Activated T-helper 2 cell treated with anti-CD3 and anti-CD28 coated beads, Interferon-gamma antibody, Interleukin-2, Interleukin-4, amounts not matched to agents 10 μg/mL and 5 μg/mL and 100 μg/mL, durations not matched to agents 14 hours and 24 hours and 36 hours (primary cell): ENCODE data around the gene MRPL52. TPM values are rescaled to one million over a fixed set of nuclear protein-coding genes. Genes with fewer than 3 reads are reported as not detected.
"Not testable (repeated sequence)": the region's sequence is repeated elsewhere in the genome, so short reads cannot be mapped to it uniquely, and the experiment has no call there.

Experiments used
- DNase-seq: peaks from one replicate; pipeline ENCODE4 v3.0.0; 2021; ENCODE audit warnings: low spot score
- H3K27ac Mint-ChIP-seq: one replicate; pipeline ENCODE4 v1.8.0; 2021; ENCODE audit warnings: mixed read lengths
- H3K27me3 Mint-ChIP-seq: one replicate; pipeline ENCODE4 v1.8.0; 2021; ENCODE audit warnings: low read depth, mixed read lengths
- H3K36me3 Mint-ChIP-seq: one replicate; pipeline ENCODE4 v1.8.0; 2021; ENCODE audit warnings: low read depth, mixed read lengths
- H3K4me1 Mint-ChIP-seq: one replicate; pipeline ENCODE4 v1.8.0; 2021; ENCODE audit warnings: low read depth, mixed read lengths
- H3K4me3 Mint-ChIP-seq: one replicate; pipeline ENCODE4 v1.8.0; 2021; ENCODE audit warnings: low read depth, mild to moderate bottlenecking, moderate library complexity, mixed read lengths
- H3K9me3 Mint-ChIP-seq: one replicate; pipeline ENCODE4 v1.8.0; 2021; ENCODE audit warnings: mixed read lengths
- intact Hi-C: fragments of 100-400 bp; cut with micrococcal nuclease; formaldehyde crosslinking; loops from one replicate; pipeline ENCODE4 v1.15.1; 2023
- total RNA-seq: library from RNA; stranded (reverse); gene quantifications from 2 replicates; pipeline ENCODE4 v1.2.3, GENCODE V29; 2022

The MRPL52 gene
- total RNA-seq, 1 donor from 2014 or later = 175 TPM

GRCh38 chr14:22814941-22815713 lies 14.6 kb upstream of the MRPL52 start, which contains the start of gene SLC7A7:
Gene SLC7A7 (minus strand): TSS chr14:22815435. CDS start chr14:22813398, 2,037 bp downstream.
- Mint-ChIP-seq H3K4me3 (no peak within 1 kb of the TSS), H3K27me3 (peaks cover 14% of the 10 kb centered on the region), H3K27ac (no peak within 1 kb of the TSS), H3K36me3 (no peaks in the 10 kb centered on the region), H3K4me1 (peaks cover 12% of the 10 kb centered on the region), H3K9me3 (no peaks in the 10 kb centered on the region)
- intact Hi-C loops = no loop called here
- DNase-seq = no peak

DNA sequence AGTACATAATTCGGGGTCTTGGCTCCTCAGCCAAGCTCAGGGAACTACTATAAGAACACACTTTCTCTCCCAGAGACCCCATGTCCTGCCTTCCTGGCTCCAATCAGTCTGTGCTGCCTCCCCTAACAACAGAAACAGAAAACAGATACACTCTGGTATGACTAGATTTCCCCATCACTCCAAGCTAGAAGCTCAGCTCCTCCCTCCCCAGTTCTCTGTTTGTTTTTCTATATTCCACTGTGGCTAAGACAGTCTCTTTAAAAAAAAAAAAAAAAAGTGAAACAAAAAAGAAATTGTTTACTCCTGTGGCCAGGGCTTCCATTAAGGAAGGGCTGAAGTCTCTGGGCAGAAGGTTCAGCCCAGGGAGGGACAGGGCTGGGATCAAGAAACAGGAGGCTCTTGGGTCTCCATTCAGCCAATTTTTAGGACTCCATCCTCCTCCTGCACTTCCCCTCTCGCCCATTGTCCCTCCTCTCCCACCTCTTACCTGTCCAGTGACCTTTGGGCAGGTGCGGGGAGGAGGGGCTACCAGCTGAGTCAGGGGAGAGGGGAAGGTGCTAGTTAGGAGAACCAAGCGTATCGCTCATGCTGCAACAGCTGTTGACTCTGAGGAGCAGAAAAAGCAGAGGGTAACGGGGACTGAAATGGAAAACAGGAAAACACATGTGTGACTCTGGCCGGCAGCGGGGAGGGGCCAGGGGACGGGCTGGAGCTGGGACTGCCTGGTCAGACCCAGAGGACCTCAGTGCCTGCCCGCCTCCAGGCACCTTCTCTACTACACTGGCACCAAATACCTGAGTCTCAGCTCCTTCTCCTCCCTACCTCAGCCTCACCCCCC lies 10.3 kb upstream of the MRPL52 start:
- intact Hi-C loops = no loop called here
- peak overlapping the region; percentile 47 for H3K27ac Mint-ChIP-seq

DNA sequence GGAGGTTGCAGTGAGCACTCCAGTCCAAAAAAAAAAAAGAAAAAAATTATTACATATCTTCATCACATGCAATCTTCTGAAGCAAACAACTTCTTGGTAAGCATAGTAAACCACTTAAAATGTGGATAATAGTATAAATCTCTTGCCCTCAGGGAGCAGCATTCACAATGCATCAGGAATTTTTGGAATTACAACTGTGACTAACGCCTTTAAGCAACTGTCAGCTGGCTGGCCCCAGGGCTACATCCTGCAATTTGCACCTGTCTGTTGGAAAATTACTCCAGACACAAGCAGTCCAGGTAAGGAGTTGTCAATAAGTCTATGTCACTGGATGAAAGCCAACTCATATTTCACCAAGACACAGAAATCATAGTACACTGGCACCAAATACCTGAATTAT lies 9.0 kb upstream of the MRPL52 start:
- peaks cover 19% of the 10 kb centered on the region for H3K27me3 Mint-ChIP-seq
- no peak for DNase-seq
- intact Hi-C loops = loop anchor here (5.0 kb wide), 2 partner anchors 52 to 248 kb away; partner anchors contain the start of gene LRP10
- H3K27ac Mint-ChIP-seq = no peak overlapping the region
- no peaks in the 10 kb centered on the region for H3K9me3 Mint-ChIP-seq
- no peaks in the 10 kb centered on the region for H3K36me3 Mint-ChIP-seq
- no peak overlapping the region for H3K4me3 Mint-ChIP-seq
- peaks cover 24% of the 10 kb centered on the region for H3K4me1 Mint-ChIP-seq

More for the DNA sequence above, 10.3 kb upstream of the MRPL52 start:
- H3K4me1 Mint-ChIP-seq = peaks cover 17% of the 10 kb centered on the region
- H3K27me3 Mint-ChIP-seq = peaks cover 22% of the 10 kb centered on the region
- H3K9me3 Mint-ChIP-seq = no peaks in the 10 kb centered on the region
- H3K36me3 Mint-ChIP-seq = no peaks in the 10 kb centered on the region
- no peak overlapping the region for H3K4me3 Mint-ChIP-seq
- DNase-seq = no peak

DNA sequence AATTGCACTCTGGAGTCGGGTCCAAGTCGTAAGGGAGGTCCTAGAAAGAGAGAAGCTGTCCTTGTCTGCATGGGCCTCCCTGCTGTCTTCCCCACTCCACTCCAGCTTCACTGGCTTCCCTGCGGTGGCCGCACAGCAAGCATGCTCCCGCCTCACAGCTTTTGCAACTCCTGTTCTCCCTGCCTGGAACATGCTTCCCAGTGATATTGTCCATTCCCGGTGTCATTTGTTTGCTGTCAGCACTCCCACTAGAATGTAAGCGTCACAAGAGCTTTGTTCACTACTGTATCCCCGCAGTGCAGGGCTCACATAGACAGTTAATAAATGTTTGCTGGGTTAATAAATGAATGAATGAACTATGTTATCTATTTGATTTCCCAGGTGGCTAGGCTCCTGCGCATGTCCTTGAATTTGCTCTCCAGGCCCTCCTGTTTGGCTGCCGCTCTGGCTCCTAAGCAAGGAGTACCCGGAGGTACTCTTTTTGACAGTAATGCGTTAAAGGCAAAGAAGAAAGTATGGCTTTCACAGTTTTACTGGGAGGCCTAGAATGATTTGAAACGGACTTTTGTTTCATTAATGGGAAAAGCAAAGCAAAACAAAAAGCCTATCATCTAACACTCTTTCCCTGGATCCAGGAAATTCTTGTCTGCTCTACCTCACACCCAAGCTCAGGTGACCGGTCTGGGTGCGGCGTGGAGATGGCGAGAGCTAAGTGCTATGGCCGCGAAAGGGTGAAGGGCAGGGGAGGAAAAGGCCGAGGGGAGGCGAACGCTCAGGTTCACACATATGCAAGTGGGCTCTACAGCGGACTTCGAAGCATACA lies 8.3 kb upstream of the MRPL52 start:
- Mint-ChIP-seq H3K9me3 (no peaks in the 10 kb centered on the region), H3K4me3 (no peak overlapping the region), H3K36me3 (no peaks in the 10 kb centered on the region)

DNA sequence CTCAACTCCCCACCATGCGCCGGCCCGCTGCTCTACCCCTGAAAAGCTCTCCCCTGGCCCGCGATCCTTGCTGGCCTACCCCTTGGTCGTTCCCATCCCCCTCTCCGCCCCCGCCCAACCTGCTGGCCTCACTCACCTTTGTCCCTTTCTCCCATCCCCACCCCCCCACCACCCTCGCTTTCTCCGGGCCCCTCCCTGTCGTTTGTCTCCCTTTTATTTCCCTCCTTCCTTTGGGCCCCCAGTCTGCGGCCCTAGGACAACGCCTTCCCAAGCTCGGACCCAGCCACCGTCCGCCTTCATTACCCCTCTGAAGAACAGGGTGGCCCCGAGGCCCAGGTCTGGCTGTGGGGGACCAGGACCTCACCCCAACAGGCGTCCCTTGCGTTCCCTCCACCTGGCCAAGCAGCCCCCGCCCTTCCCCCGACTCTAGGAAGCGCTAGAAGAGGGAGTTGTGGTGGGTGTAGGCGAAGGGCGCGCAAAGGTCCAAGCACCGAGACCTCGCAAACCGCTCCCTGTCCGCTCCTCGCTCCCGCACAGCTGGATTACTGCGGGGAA lies 7.6 kb upstream of the MRPL52 start:
- no peaks in the 10 kb centered on the region for H3K36me3 Mint-ChIP-seq

More for the DNA sequence above, 8.3 kb upstream of the MRPL52 start:
- peaks cover 19% of the 10 kb centered on the region for H3K27me3 Mint-ChIP-seq
- peaks cover 24% of the 10 kb centered on the region for H3K4me1 Mint-ChIP-seq
- DNase-seq = no peak
- H3K27ac Mint-ChIP-seq = no peak overlapping the region
- intact Hi-C loops = loop anchor here (2.0 to 5.0 kb wide), 3 partner anchors 51 to 249 kb away; partner anchors contain the start of gene LRP10

GRCh38 chr14:22822571-22823098 lies 7.1 kb upstream of the MRPL52 start:
- H3K27me3 Mint-ChIP-seq = peaks cover 19% of the 10 kb centered on the region
- DNase-seq = peak; percentile 47
- no peak overlapping the region for H3K27ac Mint-ChIP-seq
- H3K36me3 Mint-ChIP-seq = no peaks in the 10 kb centered on the region
- no peaks in the 10 kb centered on the region for H3K9me3 Mint-ChIP-seq
- peaks cover 24% of the 10 kb centered on the region for H3K4me1 Mint-ChIP-seq
- peak overlapping the region; percentile 62 for H3K4me3 Mint-ChIP-seq
- intact Hi-C loops = loop anchor here (1.0 to 5.0 kb wide), 4 partner anchors 31 to 250 kb away; partner anchors contain the start of gene LRP10

More for the DNA sequence above, 7.6 kb upstream of the MRPL52 start:
- H3K4me3 Mint-ChIP-seq = peak overlapping the region; percentile 62
- DNase-seq = no peak
- intact Hi-C loops = loop anchor here (2.0 to 5.0 kb wide), 3 partner anchors 50 to 250 kb away; partner anchors contain the start of gene LRP10
- H3K9me3 Mint-ChIP-seq = no peaks in the 10 kb centered on the region
- H3K27me3 Mint-ChIP-seq = peaks cover 19% of the 10 kb centered on the region
- H3K27ac Mint-ChIP-seq = no peak overlapping the region
- H3K4me1 Mint-ChIP-seq = peaks cover 24% of the 10 kb centered on the region

- Mint-ChIP-seq H3K27me3 (peaks cover 14% of the 10 kb centered on the region), H3K36me3 (peaks cover 4% of the 10 kb centered on the region), H3K27ac (no peak overlapping the region), H3K4me3 (no peak overlapping the region), H3K9me3 (no peaks in the 10 kb centered on the region), H3K4me1 (peaks cover 24% of the 10 kb centered on the region)
- DNase-seq = no peak
- intact Hi-C loops = loop anchor here (5.0 kb wide), 2 partner anchors 47 to 253 kb away; partner anchors contain the start of gene LRP10
Observed at GRCh38 chr14:22824711-22825359, 4.9 kb upstream of the MRPL52 start.

- H3K36me3 Mint-ChIP-seq = peaks cover 35% of the 10 kb centered on the region
- not testable (repeated sequence) for DNase-seq, H3K9me3 Mint-ChIP-seq, H3K27me3 Mint-ChIP-seq
- peak overlapping the region; percentile 91 for H3K27ac Mint-ChIP-seq
- peak overlapping the region; percentile 94 for H3K4me3 Mint-ChIP-seq
- intact Hi-C loops = loop anchor here (2.0 kb wide), 1 partner anchor 62 kb away; the partner anchor contains the start of gene OXA1L
- H3K4me1 Mint-ChIP-seq = peaks cover 28% of the 10 kb centered on the region
Observed at GRCh38 chr14:22829076-22829660, 519 bp upstream of the MRPL52 start.

DNA sequence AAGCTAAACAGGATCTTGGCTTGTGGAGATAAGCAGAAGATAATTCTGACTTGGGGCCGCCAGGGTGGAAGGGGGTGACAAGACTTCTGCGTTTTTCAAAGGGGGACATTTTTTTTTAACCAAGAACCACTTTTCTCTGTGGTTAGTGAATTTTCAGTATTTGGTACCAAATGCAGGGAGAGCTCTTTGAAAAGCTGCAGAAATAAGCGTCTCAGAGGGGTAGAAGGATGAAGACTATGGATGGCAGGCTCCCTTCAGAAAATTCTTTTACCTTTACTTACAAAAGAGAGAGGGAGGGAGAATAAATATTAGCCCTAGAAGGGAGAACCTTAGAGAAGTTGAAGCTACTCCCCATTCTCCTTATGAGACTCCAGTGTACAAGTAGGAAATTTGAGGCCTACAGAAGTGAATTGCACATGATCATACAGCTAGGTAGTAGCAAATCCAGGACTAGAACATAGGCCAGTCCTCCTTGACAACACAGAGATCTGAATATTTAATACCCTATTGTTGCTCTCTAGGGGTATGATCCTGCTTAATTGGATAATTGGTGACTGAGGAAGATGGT lies 840 bp downstream of the MRPL52 start:
- Mint-ChIP-seq H3K4me1 (peaks cover 21% of the 10 kb centered on the region), H3K36me3 (peaks cover 46% of the 10 kb centered on the region), H3K4me3 (peak overlapping the region; percentile 94), H3K27ac (peak overlapping the region; percentile 91), H3K27me3 (no peaks in the 10 kb centered on the region), H3K9me3 (no peaks in the 10 kb centered on the region)
- no peak for DNase-seq
- intact Hi-C loops = no loop called here

GRCh38 chr14:22835505-22835904 lies 5.8 kb downstream of the MRPL52 start:
- Mint-ChIP-seq H3K36me3 (peaks cover 55% of the 10 kb centered on the region), H3K27ac (peak overlapping the region; percentile 0)

More at GRCh38 chr14:22835505-22835904, 5.8 kb downstream of the MRPL52 start:
- Mint-ChIP-seq H3K9me3 (no peaks in the 10 kb centered on the region), H3K4me1 (peaks cover 13% of the 10 kb centered on the region), H3K27me3 (peaks cover 21% of the 10 kb centered on the region), H3K4me3 (no peak overlapping the region)
- no peak for DNase-seq
- intact Hi-C loops = no loop called here
